Ovary (tissue), 3 donors: ENCODE data around the gene SCAMP2.

Source experiments
- POLR2A ChIP-seq: fragments of 450-650 bp; IDR thresholded peaks from one replicate; pipeline ENCODE4 v1.6.1; 2017; ENCODE audit warnings: antibody characterized with exemption, mild to moderate bottlenecking, moderate library complexity
- TF ChIP-seq, protein P1 (sequence below), 3 donors: fragments of 450-650 bp in 2 of 3; fragments of 200-600 bp in 1 of 3; IDR thresholded peaks; one replicate each; pipeline versions ENCODE4 v1.5.1 to v1.8.0; 2016 to 2022; ENCODE audit warnings: antibody characterized with exemption in 3 of 3, mild to moderate bottlenecking in 1 of 3
- donor health status: DM: no; HTN: no; CAD: no.

GRCh38 chr15:74808078-74808839 lies 64.9 kb downstream of the SCAMP2 start:
- no peak for TF ChIP-seq POLR2A
- TF ChIP-seq, protein P1, sequence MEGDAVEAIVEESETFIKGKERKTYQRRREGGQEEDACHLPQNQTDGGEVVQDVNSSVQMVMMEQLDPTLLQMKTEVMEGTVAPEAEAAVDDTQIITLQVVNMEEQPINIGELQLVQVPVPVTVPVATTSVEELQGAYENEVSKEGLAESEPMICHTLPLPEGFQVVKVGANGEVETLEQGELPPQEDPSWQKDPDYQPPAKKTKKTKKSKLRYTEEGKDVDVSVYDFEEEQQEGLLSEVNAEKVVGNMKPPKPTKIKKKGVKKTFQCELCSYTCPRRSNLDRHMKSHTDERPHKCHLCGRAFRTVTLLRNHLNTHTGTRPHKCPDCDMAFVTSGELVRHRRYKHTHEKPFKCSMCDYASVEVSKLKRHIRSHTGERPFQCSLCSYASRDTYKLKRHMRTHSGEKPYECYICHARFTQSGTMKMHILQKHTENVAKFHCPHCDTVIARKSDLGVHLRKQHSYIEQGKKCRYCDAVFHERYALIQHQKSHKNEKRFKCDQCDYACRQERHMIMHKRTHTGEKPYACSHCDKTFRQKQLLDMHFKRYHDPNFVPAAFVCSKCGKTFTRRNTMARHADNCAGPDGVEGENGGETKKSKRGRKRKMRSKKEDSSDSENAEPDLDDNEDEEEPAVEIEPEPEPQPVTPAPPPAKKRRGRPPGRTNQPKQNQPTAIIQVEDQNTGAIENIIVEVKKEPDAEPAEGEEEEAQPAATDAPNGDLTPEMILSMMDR (IDR thresholded peaks at IDR 0.05) = no peak
